Rectal smooth muscle tissue (tissue), 1 donor: ENCODE measurements around the gene UQCC2.

ENCODE experiments used
- H3K27ac ChIP-seq: one replicate; pipeline ENCODE4 v1.7.0; 2013; ENCODE audit warnings: low read depth, low read length, inconsistent platforms
- H3K27me3 ChIP-seq: one replicate; pipeline ENCODE4 v1.7.0; 2013; ENCODE audit warnings: low read length; ENCODE audit not compliant: control insufficient read depth, insufficient read depth
- H3K36me3 ChIP-seq: one replicate; pipeline ENCODE4 v1.7.0; 2013; ENCODE audit warnings: low read length; ENCODE audit not compliant: control insufficient read depth, insufficient read depth
- H3K4me1 ChIP-seq: one replicate; pipeline ENCODE4 v1.7.0; 2013; ENCODE audit warnings: low read length; ENCODE audit not compliant: control insufficient read depth, insufficient read depth
- H3K4me3 ChIP-seq: one replicate; pipeline ENCODE4 v1.7.0; 2013; ENCODE audit warnings: low read length
- H3K9ac ChIP-seq: one replicate; pipeline ENCODE4 v1.7.0; 2013; ENCODE audit warnings: low read length

Gene UQCC2

DNA sequence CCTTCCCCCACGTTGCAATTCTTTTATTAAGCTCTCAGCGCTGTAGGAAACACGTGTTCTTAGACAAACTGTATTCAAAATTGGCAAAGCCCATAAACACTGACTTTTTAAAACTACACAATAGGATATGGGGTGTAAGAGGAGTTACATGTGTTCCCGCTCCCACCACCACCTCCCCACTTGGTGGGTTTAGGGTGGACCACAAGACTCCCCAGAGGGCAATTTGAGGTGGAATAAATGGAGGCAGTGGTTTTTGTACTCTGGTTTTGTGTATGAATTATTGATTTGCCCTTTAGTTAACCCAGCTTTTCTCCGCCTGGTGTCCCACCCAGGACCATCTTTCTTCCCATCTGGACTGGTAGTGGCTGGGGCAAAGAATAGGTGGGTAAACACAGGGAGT is 3.7 kb downstream of the UQCC2 start:
- H3K4me1 ChIP-seq, result peaks cover 8% of the 10 kb centered on the region
- H3K4me3 ChIP-seq, result no peak overlapping the region
- no peaks in the 10 kb centered on the region for H3K36me3 ChIP-seq
- no peak overlapping the region for H3K27ac ChIP-seq
- H3K9ac ChIP-seq, result no peak overlapping the region
- no peaks in the 10 kb centered on the region for H3K27me3 ChIP-seq

DNA sequence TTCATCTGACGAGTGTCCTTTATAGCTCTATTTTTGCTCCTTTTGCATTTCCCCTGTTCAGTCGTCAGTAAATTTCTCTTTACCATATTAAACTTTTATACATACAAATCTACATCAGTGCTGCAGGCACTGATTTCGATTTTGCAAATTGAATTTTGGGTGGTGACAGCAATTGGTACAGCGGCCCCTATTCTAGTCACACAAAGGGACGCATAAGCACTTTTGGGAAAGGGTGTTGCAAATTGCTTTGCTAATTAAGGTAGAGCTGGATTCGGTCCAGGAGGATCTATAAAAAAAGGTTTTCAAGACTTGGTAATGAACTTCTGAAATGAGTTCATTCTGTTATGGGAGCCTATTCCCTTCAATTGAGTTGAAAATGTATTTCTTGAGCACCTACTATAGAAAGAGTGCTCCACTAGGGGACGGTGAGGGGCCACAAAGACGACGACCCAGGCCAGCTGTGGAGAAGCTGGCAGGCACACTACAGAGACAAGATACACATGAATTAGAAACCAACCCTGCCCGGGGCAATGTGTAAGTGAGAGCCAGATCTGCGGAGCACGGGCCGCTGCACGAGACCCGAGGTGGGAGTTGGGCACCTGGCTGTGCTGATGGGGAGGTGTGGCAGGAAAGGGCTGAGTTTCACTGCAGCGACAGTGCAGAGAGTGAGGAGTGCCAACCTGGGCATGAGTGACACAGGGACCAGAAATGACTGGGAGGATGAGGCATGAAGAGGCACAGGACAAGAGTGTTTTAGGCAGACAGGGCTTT is 5.4 kb downstream of the UQCC2 start:
- H3K36me3 ChIP-seq, result peaks cover 2% of the 10 kb centered on the region
- no peak overlapping the region for H3K27ac ChIP-seq
- H3K4me3 ChIP-seq, result no peak overlapping the region
- H3K27me3 ChIP-seq, result no peaks in the 10 kb centered on the region
- H3K4me1 ChIP-seq, result peaks cover 5% of the 10 kb centered on the region
- no peak overlapping the region for H3K9ac ChIP-seq

DNA sequence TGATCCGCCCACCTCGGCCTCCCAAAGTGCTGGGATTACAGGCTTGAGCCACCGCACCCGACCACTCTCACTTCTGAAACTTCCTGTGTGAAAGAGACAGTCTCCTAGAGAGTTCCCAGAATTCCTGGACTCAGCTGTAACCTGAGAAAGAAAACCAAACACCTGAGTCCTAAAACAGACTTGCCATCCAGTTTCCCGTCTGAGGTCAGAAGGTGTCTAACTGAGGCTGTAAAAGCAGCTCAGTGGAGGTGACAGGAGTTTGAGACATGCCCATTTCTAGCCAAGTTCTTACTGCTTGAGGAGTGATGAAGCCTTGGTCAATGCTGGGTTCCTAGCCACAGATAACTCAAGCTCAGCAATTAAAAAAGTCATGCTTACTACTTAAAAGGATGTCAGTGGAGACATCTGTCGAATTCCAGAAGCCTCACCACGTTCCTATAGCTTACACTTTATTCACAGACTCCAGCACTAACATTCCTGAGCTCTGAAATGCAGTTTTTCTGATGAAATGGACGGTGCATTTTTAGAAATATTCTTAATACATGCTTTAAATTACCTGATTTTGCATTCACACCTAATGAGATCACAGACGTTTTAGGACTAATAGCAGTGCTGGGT is 6.1 kb downstream of the UQCC2 start:
- Histone ChIP-seq H3K4me1 (no peaks in the 10 kb centered on the region), H3K4me3 (no peak overlapping the region), H3K27me3 (no peaks in the 10 kb centered on the region), H3K9ac (no peak overlapping the region), H3K36me3 (peaks cover 2% of the 10 kb centered on the region), H3K27ac (no peak overlapping the region)

DNA sequence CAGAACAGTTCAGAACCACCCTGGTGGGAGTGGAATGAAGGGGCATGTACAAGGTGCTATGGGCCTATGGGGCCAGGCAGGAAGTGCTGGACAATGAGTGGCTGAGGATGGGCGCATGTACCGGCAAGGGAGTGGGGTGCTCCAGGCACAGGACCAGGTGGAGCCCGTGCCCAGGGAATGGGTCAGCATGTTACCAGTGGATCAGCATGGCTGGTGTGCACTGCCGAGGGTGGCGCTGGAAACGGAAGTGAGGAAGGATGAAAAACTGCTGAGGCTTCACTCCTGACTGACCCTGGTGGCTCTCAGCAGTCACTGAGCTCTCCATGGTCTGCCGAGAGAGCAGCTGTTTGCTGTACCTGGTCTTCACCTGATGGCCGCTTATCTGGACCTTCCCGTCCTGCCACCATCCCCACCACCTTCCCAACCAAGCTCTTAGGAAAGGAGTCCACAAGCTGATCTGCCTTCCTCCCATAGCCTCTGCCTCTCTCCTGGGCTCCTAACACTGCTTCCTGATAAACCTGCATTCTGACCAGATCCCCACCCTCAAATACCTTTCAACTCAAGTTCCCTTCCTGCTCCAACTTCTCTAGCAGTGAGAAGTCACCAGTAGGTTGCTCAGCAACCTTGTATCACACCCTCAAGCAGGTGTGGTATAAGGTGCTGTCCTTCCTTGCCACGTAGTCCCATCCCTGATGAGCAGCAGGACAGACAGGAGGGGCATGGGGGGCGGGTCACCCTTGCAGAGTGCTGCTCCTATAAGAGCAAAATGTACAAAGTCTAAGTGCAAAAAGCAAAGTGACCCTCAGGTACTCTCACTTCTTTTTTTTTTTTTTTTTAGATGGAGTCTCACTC is 7.1 kb downstream of the UQCC2 start:
- Histone ChIP-seq H3K27ac (no peak overlapping the region), H3K4me3 (no peak overlapping the region), H3K9ac (no peak overlapping the region), H3K4me1 (no peaks in the 10 kb centered on the region), H3K27me3 (no peaks in the 10 kb centered on the region), H3K36me3 (peaks cover 2% of the 10 kb centered on the region)

DNA sequence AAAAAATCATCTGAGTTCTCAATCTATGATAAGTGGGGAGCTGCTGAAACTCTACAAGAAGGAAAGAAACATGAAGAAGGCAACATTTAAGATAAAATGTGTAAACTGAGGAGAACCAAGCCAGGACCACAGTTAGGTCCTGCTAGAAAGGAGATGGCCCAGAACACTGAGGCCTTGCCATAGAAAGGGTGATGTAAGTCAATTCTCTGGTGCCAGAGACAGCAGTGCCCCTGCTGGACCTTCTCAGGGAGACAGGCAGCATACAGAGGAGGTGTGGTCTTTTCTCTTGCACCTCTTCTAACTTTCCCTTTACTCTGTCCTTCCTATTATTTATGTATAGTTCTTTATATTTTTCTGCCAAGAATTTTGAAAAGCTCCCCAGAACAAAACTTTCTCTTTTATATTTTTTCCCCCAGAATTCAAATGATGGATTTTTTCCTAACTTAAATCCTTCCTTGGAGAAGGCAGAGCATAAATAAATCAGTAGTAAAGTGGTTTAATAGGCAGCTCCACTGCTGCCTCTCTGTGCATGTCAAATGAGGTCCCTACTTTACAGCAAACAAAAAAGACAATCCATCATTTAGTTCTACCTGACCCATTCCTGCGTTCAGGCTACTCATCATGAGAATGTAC is 9.0 kb downstream of the UQCC2 start:
- no peaks in the 10 kb centered on the region for H3K27me3 ChIP-seq

DNA sequence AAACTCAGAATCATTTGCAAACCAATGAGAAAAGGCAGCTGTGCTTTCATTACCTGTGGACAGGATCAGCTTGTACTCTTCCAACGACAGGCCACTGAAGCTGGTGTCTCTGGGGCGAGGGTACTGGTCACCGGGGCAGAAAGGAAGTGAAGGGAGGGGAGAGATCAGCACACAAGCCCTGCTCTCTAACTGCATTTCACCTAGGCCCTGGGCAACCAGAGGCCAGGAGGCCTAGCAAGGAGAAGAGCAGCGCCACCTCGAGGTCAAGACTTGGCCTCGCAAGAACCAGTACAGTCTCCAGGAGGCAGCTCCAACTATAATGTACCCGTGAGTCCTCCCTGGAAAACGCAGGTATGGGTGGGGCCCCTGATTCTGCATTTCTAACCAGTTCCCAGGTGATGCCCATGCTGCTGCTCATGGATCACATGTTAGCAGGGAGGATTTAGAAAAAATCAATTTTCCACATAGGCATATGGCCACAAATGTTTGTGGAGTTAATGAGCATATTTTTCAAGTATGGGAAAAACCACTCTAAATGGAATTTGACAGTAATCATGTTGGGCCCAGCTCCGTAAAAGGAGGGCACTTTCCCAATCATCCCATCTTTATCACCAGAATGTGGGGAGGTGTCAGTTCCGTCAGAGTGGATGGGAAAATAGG is 11.0 kb downstream of the UQCC2 start:
- Histone ChIP-seq H3K27me3 (no peaks in the 10 kb centered on the region), H3K4me3 (no peak overlapping the region), H3K27ac (no peak overlapping the region), H3K36me3 (peaks cover 9% of the 10 kb centered on the region), H3K9ac (no peak overlapping the region), H3K4me1 (peaks cover 3% of the 10 kb centered on the region)

More for the DNA sequence above, 9.0 kb downstream of the UQCC2 start:
- Histone ChIP-seq H3K9ac (no peak overlapping the region), H3K4me3 (no peak overlapping the region), H3K4me1 (no peaks in the 10 kb centered on the region), H3K27ac (no peak overlapping the region), H3K36me3 (peaks cover 7% of the 10 kb centered on the region)

DNA sequence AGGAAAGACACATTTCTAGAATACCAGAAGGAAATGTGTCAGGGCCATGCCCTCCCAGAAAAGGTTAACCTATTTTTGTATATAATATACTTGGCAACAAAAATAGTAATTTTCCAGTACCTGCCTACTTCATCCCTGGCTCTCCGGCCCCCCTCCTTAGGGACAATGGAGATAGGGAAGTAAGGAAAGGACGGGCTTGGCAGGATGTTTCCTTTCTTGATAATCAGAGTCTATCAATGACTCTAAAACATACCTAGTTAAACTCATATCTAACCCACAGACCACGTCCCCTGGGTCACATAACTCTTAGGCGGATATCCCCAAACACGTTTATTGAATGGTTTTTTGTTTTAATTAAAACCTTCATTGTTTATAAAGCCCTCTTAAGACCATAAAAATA is 11.8 kb downstream of the UQCC2 start:
- Histone ChIP-seq H3K4me1 (peaks cover 3% of the 10 kb centered on the region), H3K9ac (no peak overlapping the region), H3K4me3 (no peak overlapping the region), H3K36me3 (peaks cover 13% of the 10 kb centered on the region), H3K27ac (no peak overlapping the region), H3K27me3 (no peaks in the 10 kb centered on the region)

DNA sequence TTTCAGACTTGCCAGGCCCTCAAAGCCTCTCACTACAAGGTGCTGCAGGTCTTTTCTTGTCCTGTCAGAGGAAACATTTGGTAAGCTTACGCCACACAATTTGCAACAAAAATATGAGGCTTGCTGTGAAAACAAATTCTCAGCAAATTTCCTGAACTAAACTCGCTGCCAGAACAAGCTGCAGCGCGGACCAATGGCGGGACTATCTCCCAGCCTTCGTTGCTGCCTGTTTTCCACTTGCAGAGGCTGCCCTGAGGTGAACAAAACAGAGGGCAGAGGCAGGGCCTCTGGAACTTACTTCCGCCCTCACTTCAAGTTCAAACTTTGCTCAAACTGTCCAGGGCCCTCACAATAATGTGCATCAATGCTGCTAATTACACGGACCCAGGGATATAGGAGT is 12.4 kb downstream of the UQCC2 start:
- Histone ChIP-seq H3K36me3 (peaks cover 13% of the 10 kb centered on the region), H3K4me1 (peaks cover 3% of the 10 kb centered on the region), H3K4me3 (no peak overlapping the region), H3K27ac (no peak overlapping the region), H3K9ac (no peak overlapping the region), H3K27me3 (no peaks in the 10 kb centered on the region)

DNA sequence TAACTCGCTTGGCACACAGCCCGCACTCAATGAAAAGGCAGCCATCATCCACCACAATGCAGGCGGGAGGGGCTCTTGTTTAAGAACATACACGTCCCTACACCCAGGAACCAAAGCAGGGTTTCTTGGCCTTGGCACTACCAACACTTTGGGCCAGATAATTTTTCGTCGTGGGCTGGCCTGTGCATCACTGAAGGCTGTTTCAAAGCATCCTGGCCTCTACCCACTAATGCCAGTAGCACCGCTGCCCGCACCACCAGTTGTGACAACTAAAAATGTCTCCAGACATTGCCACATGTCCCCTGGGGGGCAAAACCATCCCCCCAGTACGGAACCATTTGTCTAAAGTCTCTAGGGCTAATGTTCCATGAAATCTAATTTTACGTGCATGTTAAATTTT is 13.0 kb downstream of the UQCC2 start:
- Histone ChIP-seq H3K27me3 (no peaks in the 10 kb centered on the region), H3K27ac (no peak overlapping the region), H3K9ac (no peak overlapping the region), H3K4me3 (no peak overlapping the region), H3K4me1 (peaks cover 3% of the 10 kb centered on the region), H3K36me3 (peaks cover 14% of the 10 kb centered on the region)

DNA sequence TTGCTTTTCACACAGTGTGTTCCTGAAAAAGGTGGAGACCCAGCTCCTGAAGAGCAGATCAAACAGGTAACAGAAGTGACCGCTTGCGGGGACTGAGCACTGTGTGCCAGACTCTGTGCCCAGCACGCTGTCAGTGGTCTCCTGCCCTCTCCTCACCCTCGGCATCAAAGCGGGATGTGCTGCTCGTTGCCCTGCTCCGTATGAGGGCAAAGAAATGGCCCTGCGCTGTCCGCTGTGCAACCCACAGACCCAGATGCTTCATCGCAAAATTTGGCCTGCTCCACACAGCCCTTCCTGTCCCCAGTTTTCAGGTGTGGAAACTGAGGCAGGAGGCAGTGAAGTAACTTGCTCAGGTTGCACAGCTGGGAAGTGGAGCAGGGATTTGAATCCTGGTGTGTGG is 13.7 kb downstream of the UQCC2 start:
- Histone ChIP-seq H3K27me3 (no peaks in the 10 kb centered on the region), H3K36me3 (peaks cover 18% of the 10 kb centered on the region), H3K27ac (no peak overlapping the region), H3K9ac (no peak overlapping the region), H3K4me3 (no peak overlapping the region), H3K4me1 (peaks cover 3% of the 10 kb centered on the region)

DNA sequence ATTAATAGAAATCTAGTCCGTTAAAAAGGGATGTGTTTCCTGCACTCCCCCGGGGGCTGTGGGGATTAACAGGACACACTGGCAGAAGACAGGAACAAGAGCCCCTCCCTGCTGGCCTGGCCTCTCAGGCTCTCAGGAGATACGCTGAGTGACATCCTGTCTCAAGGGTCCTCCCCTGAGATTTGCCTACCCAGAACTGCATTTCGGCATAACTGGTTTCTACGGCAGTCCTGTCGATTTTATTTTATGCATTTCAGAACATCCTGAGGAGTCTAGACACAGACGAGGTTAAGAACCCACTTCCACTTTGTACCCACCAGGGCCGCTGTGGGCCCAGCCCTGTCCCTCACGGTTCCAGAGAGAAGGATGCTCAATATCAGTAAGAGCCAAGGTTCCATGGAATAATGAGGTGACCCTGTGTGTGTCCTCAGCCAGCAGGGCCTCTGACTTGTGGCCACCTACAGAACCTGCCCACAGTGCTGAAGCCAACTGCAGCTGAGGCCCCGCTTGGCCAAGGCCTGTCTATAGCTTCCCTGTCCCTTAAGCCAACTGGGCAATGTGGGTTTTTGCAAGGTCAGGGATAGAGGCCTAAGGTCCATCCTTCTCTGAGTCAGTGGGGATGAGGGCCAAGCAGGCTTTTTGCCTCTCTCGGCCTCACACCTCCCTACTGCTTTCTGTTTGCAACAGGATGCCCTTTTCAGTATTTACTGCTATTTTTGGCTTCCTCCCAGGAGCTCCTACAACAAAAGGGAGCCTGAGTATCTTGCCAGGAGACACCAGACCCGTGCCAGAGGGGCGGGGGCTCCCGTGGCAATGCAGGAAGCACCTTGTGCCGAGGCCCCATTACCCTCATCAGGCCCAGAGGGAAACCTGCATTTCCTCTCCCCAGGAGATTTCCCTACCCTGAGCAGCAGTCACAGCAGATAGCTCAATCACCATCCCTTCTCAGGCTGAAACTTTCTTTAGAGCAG is 14.7 kb downstream of the UQCC2 start:
- peaks cover 18% of the 10 kb centered on the region for H3K36me3 ChIP-seq
- peak overlapping the region; percentile 16 for H3K4me3 ChIP-seq
- H3K27ac ChIP-seq, result peak overlapping the region; percentile 43
- H3K27me3 ChIP-seq, result no peaks in the 10 kb centered on the region
- peaks cover 3% of the 10 kb centered on the region for H3K4me1 ChIP-seq
- H3K9ac ChIP-seq, result no peak overlapping the region
